NB4 (cell line): Measurements from ENCODE around the gene RGS12.

Source experiments
- MYC ChIP-seq: IDR thresholded peaks from 2 replicates; pipeline ENCODE4 v1.6.1; 2011; ENCODE audit warnings: low read depth, low read length
- POLR2A ChIP-seq: IDR thresholded peaks from 2 replicates; pipeline ENCODE4 v1.6.1; 2011; ENCODE audit warnings: mild to moderate bottlenecking; ENCODE audit not compliant: insufficient read length; ENCODE audit errors: extremely low read depth
- TF ChIP-seq, protein P1 (sequence below): IDR thresholded peaks from one replicate; pipeline ENCODE4 v1.5.1; 2012; ENCODE audit warnings: low read depth, low read length

DNA sequence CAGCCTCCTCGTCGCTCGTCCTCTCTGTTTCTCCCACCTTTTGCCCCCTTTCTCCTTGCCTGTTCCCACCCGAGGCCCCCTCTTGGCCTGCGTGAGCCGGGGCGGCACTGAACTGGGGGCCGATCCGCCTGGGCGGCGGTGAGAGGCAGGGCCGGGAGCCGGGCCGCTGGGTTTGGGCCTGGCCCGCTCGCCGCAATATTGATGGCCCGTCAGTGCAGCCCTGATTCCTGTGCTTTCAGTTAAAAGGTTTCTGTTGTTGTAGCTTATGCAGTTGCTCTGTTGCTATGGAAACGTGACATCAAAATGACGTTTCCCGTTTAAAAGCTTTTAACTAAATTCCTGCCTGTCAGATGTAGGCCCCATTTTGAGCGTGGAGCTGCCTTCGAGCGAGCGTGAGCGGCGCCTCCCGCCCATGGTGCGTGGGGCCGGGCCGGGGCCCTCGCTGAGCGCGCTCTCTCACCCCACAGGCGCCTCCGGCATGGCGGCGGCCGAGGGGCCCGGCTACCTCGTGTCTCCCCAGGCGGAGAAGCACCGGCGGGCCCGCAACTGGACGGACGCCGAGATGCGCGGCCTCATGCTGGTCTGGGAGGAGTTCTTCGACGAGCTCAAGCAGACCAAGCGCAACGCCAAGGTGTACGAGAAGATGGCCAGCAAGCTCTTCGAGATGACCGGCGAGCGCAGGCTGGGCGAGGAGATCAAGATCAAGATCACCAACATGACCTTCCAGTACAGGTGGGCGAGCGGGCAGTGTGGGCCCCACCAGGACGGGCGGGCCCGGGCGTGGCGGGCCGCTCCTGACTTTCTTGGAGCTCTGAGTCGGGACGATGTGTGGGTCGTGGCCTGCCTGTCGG is 43.8 kb upstream of the RGS12 start, which contains the start of gene MSANTD1:
- TF ChIP-seq, protein P1, sequence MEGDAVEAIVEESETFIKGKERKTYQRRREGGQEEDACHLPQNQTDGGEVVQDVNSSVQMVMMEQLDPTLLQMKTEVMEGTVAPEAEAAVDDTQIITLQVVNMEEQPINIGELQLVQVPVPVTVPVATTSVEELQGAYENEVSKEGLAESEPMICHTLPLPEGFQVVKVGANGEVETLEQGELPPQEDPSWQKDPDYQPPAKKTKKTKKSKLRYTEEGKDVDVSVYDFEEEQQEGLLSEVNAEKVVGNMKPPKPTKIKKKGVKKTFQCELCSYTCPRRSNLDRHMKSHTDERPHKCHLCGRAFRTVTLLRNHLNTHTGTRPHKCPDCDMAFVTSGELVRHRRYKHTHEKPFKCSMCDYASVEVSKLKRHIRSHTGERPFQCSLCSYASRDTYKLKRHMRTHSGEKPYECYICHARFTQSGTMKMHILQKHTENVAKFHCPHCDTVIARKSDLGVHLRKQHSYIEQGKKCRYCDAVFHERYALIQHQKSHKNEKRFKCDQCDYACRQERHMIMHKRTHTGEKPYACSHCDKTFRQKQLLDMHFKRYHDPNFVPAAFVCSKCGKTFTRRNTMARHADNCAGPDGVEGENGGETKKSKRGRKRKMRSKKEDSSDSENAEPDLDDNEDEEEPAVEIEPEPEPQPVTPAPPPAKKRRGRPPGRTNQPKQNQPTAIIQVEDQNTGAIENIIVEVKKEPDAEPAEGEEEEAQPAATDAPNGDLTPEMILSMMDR = no peak
- TF ChIP-seq POLR2A = no peak
- TF ChIP-seq MYC = no peak
